ENCODE data around the gene PRUNE2. TPM values are rescaled to one million over a fixed set of nuclear protein-coding genes. Genes with fewer than 3 reads are reported as not detected.
A peak's percentile ranks its signal among the peaks of the same experiment; 100 is the strongest.

Gene PRUNE2
- polyA plus RNA-seq, 3 donors: 0.72 to 1.8 (median 1.5) TPM

DNA sequence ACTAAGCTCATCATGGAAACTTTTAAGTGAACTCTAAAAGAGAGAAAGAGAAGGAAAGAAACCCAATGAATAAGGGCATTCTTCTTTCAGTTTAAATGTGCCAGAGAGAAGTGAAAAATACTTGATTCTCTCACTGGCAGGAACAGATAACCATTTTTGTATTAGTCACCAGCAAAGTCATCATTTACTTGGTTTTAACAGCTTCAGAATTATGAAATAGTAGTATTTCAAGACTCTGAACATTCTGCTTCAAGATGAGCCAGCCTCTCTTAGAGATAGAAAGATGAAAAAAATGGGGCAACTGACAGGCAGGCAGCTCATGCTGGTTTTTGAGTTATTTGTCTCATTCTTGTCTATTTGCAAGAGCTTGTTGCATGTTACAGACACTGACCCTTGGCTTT, 343.4 kb downstream of the PRUNE2 start:
- no peaks in the 10 kb centered on the region for H3K27me3 ChIP-seq (ENCODE audit: control insufficient read depth in 2 of 2, insufficient read depth in 2 of 2, low read length in 2 of 2)
- Mint-ChIP-seq H3K36me3 (peaks cover 0 to 3% of the 10 kb centered on the region in 2 donors), H3K27ac (peak overlapping the region; percentile 79 to 93 (median 92)), H3K9me3 (peaks cover 0 to 3% (median 2%) of the 10 kb centered on the region in 7 donors), H3K4me1 (peaks cover 63% of the 10 kb centered on the region), H3K4me3 (peak overlapping the region; percentile 38 to 60), H3K27me3 (ENCODE audit: low read depth in 3 of 3) (no peaks in the 10 kb centered on the region)
- H2AFZ ChIP-seq (ENCODE audit: insufficient read depth, low read depth, low read length, poor library complexity, severe bottlenecking): no peak overlapping the region
- H3K27ac ChIP-seq (ENCODE audit: low read depth in 1 of 2, low read length in 2 of 2): peak overlapping the region; percentile 67 to 80
- no peaks in the 10 kb centered on the region for H4K20me1 ChIP-seq (ENCODE audit: insufficient read depth, low read length)
- peak overlapping the region; percentile 43 for H3K4me2 ChIP-seq (replicated peaks; ENCODE audit: extremely low read depth, low read length, poor library complexity, severe bottlenecking)
- H3K9me3 ChIP-seq (replicated peaks in 1 of 2; ENCODE audit: control insufficient read depth in 1 of 2, insufficient read depth in 1 of 2, low read length in 2 of 2): no peaks in the 10 kb centered on the region
- no peaks in the 10 kb centered on the region for H3K36me3 ChIP-seq (replicated peaks in 1 of 2; ENCODE audit: control insufficient read depth in 1 of 2, insufficient read depth in 2 of 2, low read length in 2 of 2)
- peak overlapping the region in 1 of 3 experiments; percentile 33 for H3K4me3 ChIP-seq (replicated peaks in 1 of 3; ENCODE audit: low read depth in 2 of 3, low read length in 3 of 3)
- TF ChIP-seq, protein P1, sequence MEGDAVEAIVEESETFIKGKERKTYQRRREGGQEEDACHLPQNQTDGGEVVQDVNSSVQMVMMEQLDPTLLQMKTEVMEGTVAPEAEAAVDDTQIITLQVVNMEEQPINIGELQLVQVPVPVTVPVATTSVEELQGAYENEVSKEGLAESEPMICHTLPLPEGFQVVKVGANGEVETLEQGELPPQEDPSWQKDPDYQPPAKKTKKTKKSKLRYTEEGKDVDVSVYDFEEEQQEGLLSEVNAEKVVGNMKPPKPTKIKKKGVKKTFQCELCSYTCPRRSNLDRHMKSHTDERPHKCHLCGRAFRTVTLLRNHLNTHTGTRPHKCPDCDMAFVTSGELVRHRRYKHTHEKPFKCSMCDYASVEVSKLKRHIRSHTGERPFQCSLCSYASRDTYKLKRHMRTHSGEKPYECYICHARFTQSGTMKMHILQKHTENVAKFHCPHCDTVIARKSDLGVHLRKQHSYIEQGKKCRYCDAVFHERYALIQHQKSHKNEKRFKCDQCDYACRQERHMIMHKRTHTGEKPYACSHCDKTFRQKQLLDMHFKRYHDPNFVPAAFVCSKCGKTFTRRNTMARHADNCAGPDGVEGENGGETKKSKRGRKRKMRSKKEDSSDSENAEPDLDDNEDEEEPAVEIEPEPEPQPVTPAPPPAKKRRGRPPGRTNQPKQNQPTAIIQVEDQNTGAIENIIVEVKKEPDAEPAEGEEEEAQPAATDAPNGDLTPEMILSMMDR (IDR thresholded peaks at IDR 0.05): no peak
- H3K9ac ChIP-seq (ENCODE audit: insufficient read depth, low read length, poor library complexity, severe bottlenecking): no peak overlapping the region
- peaks cover 59 to 71% of the 10 kb centered on the region in 2 donors for H3K4me1 ChIP-seq (ENCODE audit: control insufficient read depth in 1 of 2, insufficient read depth in 2 of 2, low read length in 2 of 2)
- peaks cover 6% of the 10 kb centered on the region for H3K79me2 ChIP-seq (ENCODE audit: insufficient read depth, low read length)
- intact Hi-C loops (cut with micrococcal nuclease): loop anchor here in 1 of 2 donors (5.0 kb wide), 1 partner anchor 35 kb away; no protein-coding TSS in a partner anchor
- peak; percentile 71 to 89 (median 85) for DNase-seq

DNA sequence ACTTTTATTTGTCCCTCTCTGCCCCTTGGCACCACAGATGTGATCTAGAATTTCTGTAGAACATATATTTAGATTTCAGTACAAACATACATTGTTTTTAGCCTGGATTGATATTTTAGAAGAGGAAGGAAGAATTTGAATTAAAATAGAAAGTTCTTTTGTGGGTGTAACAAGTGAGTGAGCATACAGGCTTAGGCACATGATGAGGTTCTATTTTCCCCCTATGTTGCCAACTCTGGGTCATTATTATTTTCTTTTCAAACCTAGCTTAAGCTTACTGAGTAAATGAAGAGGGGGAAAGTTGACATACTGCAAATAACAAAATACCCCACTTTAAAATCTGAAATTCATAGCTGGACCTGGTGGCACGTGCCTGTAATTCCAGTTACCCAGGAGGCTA, 344.0 kb downstream of the PRUNE2 start:
- intact Hi-C loops (cut with micrococcal nuclease): loop anchor here in 1 of 2 donors (5.0 kb wide), 1 partner anchor 35 kb away; no protein-coding TSS in a partner anchor
- no peaks in the 10 kb centered on the region for H3K36me3 ChIP-seq (replicated peaks in 1 of 2; ENCODE audit: control insufficient read depth in 1 of 2, insufficient read depth in 2 of 2, low read length in 2 of 2)
- Mint-ChIP-seq H3K4me3 (peak overlapping the region in 1 of 2 donors; percentile 38), H3K27me3 (ENCODE audit: low read depth in 3 of 3) (no peaks in the 10 kb centered on the region), H3K9me3 (peaks cover 0 to 3% (median 2%) of the 10 kb centered on the region in 7 donors), H3K36me3 (peaks cover 0 to 3% of the 10 kb centered on the region in 2 donors), H3K27ac (peak overlapping the region; percentile 79 to 93 (median 92)), H3K4me1 (peaks cover 67% of the 10 kb centered on the region)
- no CpG with 5 or more reads among the region's 1 CpG for WGBS (ENCODE audit: insufficient coverage)
- H3K9ac ChIP-seq (ENCODE audit: insufficient read depth, low read length, poor library complexity, severe bottlenecking): no peak overlapping the region
- TF ChIP-seq, protein P1 (IDR thresholded peaks at IDR 0.05): no peak
- no peak overlapping the region for H2AFZ ChIP-seq (ENCODE audit: insufficient read depth, low read depth, low read length, poor library complexity, severe bottlenecking)
- peaks cover 59 to 72% of the 10 kb centered on the region in 2 donors for H3K4me1 ChIP-seq (ENCODE audit: control insufficient read depth in 1 of 2, insufficient read depth in 2 of 2, low read length in 2 of 2)
- peaks cover 6% of the 10 kb centered on the region for H3K79me2 ChIP-seq (ENCODE audit: insufficient read depth, low read length)
- peak overlapping the region; percentile 67 to 80 for H3K27ac ChIP-seq (ENCODE audit: low read depth in 1 of 2, low read length in 2 of 2)
- H3K9me3 ChIP-seq (replicated peaks in 1 of 2; ENCODE audit: control insufficient read depth in 1 of 2, insufficient read depth in 1 of 2, low read length in 2 of 2): no peaks in the 10 kb centered on the region
- no peaks in the 10 kb centered on the region for H4K20me1 ChIP-seq (ENCODE audit: insufficient read depth, low read length)
- H3K27me3 ChIP-seq (ENCODE audit: control insufficient read depth in 2 of 2, insufficient read depth in 2 of 2, low read length in 2 of 2): no peaks in the 10 kb centered on the region
- H3K4me2 ChIP-seq (replicated peaks; ENCODE audit: extremely low read depth, low read length, poor library complexity, severe bottlenecking): peak overlapping the region; percentile 43
- peak overlapping the region in 1 of 3 experiments; percentile 33 for H3K4me3 ChIP-seq (replicated peaks in 1 of 3; ENCODE audit: low read depth in 2 of 3, low read length in 3 of 3)
- no peak for DNase-seq

Small RNA genes within 50 kb of the gene (small RNA-seq; reads per million reads assigned to genes)
- not detected for gene AL359314.1 (ENCODE audit: insufficient read length, low read depth)

Other genes with a start within 250 kb of the PRUNE2 start
- gene PCA3, start 141.7 kb downstream of the PRUNE2 start, polyA plus RNA-seq: under 1 TPM in 1 of 3 donors, not detected in 2; 0.04 TPM
- gene FOXB2, start 113.5 kb upstream of the PRUNE2 start, polyA plus RNA-seq: not detected

Data from CD14-positive monocyte (primary cell).